Common myeloid progenitor, CD34-positive (primary cell): ENCODE data around the gene ATXN2.
"Not testable (repeated sequence)": the region's sequence is repeated elsewhere in the genome, so short reads cannot be mapped to it uniquely, and the experiment has no call there.

Source experiments
- CTCF ChIA-PET: fragments of 350-600 bp; sonication (Branson Sonifier 250); formaldehyde crosslinking; loops from one replicate; lab custom pipeline; 2021; ENCODE audit warnings: antibody characterized with exemption; lab: Charles Lee
- POLR2A ChIA-PET: fragments of 350-600 bp; sonication (Branson Sonifier 250); formaldehyde crosslinking; loops from one replicate; lab custom pipeline; 2021; ENCODE audit warnings: antibody characterized with exemption; lab: Charles Lee
- DNase-seq, 3 donors: peaks; one replicate each; pipeline versions ENCODE4 v3.0.0 to v3.0.0-alpha.2; 2013
- H3K27ac ChIP-seq, 2 experiments: 1 replicate in 1 of 2; 2 replicates in 1 of 2; pipeline ENCODE4 v1.7.0; 2013; ENCODE audit warnings: inconsistent platforms in 2 of 2, low read length in 2 of 2, mild to moderate bottlenecking in 2 of 2, low read depth in 1 of 2, moderate library complexity in 1 of 2; ENCODE audit not compliant: severe bottlenecking in 2 of 2, insufficient read depth in 1 of 2, poor library complexity in 1 of 2
- H3K27me3 ChIP-seq, 5 experiments: replicated peaks in 2 of 5; 1 replicate in 3 of 5; 2 replicates in 2 of 5; pipeline versions ENCODE4 v1.6.1 to v1.7.0; 2013; ENCODE audit warnings: low read length in 4 of 5, mild to moderate bottlenecking in 2 of 5, moderate library complexity in 2 of 5, inconsistent platforms in 1 of 5; ENCODE audit not compliant: insufficient read depth in 5 of 5, control insufficient read depth in 4 of 5
- H3K36me3 ChIP-seq, 4 experiments: 1 replicate in 2 of 4; 2 replicates in 2 of 4; pipeline versions ENCODE4 v1.6.1 to v1.7.0; 2013; ENCODE audit warnings: low read length in 3 of 4, control low read depth in 1 of 4, mild to moderate bottlenecking in 1 of 4; ENCODE audit not compliant: control insufficient read depth in 4 of 4, insufficient read depth in 4 of 4
- H3K4me1 ChIP-seq, 4 experiments: 1 replicate in 3 of 4; 2 replicates in 1 of 4; pipeline versions ENCODE4 v1.6.1 to v1.7.1; 2013; ENCODE audit warnings: low read length in 3 of 4, mild to moderate bottlenecking in 3 of 4, control low read depth in 1 of 4, inconsistent platforms in 1 of 4, moderate library complexity in 1 of 4; ENCODE audit not compliant: control insufficient read depth in 4 of 4, insufficient read depth in 4 of 4; ENCODE audit errors: control extremely low read depth in 1 of 4
- H3K4me3 ChIP-seq, 7 experiments: 1 replicate in 4 of 7; 2 replicates in 3 of 7; pipeline versions ENCODE4 v1.5.1 to v1.7.0; 2013; ENCODE audit warnings: mild to moderate bottlenecking in 7 of 7, low read length in 6 of 7, moderate library complexity in 6 of 7, inconsistent platforms in 2 of 7, low read depth in 2 of 7, control low read depth in 1 of 7; ENCODE audit not compliant: insufficient read depth in 4 of 7, control insufficient read depth in 1 of 7; ENCODE audit errors: extremely low read depth in 1 of 7
- H3K9me3 ChIP-seq, 5 experiments: 1 replicate in 4 of 5; 2 replicates in 1 of 5; pipeline versions ENCODE4 v1.6.1 to v1.7.1; 2013; ENCODE audit warnings: low read length in 4 of 5, mild to moderate bottlenecking in 2 of 5, inconsistent platforms in 1 of 5, low read depth in 1 of 5, moderate library complexity in 1 of 5; ENCODE audit not compliant: control insufficient read depth in 4 of 5, insufficient read depth in 2 of 5; ENCODE audit errors: control extremely low read depth in 1 of 5
- WGBS: methylation state at CpG from one replicate; pipeline ENCODE4 v1.1.5; 2013; ENCODE audit not compliant: insufficient coverage; 5-methylcytosine and 5-hydroxymethylcytosine counted together

The ATXN2 gene

DNA sequence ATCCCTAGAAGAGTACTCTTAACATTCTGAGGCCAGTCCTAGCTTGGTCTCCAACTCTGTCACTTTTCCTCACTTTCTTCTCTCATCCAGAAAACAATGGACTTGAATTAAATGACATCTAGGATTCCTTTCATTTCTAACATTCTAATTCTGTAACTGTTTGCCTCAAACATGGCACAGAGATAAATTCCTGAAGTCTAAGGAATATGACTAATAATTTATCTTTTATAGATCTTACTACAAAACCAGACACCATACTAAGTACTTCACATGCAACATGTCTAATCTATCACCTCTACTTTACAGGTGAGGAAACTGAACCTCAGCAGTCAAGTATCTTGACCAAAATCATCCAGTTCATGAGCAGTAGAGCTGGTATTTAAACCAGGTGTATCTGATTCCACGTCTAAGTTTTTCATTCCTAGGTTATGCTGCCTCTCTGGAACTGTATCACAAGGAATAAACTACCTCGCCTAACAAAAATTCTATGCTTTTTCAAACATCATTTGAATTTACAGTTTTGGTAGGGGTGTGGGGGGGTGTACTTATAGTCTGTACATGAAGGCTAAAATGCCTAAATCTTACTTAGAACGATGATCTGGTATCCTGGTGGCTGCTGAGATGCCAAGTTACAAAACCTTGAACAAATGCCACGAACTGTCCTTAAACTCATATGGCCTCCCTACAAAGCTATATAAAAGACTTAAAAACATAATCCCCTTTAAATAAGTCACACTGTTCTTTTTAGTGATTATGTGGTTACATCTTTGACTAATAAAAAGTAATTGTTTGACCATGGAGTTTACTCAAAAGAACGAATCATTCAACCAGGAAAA is 41.6 kb downstream of the ATXN2 start:
- Histone ChIP-seq H3K27me3 (no peaks in the 10 kb centered on the region), H3K4me3 (peak overlapping the region in 2 of 7 experiments; percentile 16 to 49), H3K27ac (peak overlapping the region in 1 of 2 experiments; percentile 81), H3K36me3 (peaks cover 0 to 11% (median 6%) of the 10 kb centered on the region in 4 experiments), H3K9me3 (peaks cover 0 to 4% (median 0%) of the 10 kb centered on the region in 5 experiments), H3K4me1 (peaks cover 2 to 14% (median 4%) of the 10 kb centered on the region in 4 experiments)
- POLR2A ChIA-PET = interaction anchor here (0.6 to 0.8 kb wide), 2 partner anchors 28 to 155 kb away, joined by 3 to 5 read pairs; no protein-coding TSS in a partner anchor
- WGBS = no CpG with 5 or more reads among the region's 5 CpGs
- no peak for DNase-seq
- CTCF ChIA-PET = interaction anchor here (0.7 to 1.4 kb wide), 2 partner anchors 10 to 496 kb away, joined by 3 to 6 read pairs; no protein-coding TSS in a partner anchor

DNA sequence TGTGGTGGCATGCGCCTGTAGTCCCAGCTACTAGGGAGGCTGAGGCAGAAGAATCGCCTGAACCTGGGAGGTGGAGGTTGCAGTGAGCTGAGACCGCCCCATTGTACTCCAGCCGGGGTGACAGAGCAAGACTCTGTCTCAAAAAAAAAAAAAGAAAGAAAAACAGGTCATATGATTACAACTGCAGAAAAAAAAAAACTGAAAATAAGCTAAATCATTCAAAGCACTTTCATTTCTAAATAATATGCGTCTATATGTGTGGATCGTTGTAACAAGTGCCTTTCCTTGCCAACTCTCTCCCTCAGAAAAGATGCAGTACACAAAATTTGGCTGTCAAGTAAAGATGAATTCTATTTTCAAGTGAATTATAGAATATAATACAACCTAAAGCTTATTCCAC is 42.4 kb downstream of the ATXN2 start:
- peak overlapping the region in 2 of 7 experiments; percentile 16 to 49 for H3K4me3 ChIP-seq
- H3K4me1 ChIP-seq = peaks cover 2 to 14% (median 4%) of the 10 kb centered on the region in 4 experiments
- WGBS = 0% methylated on average over 1 of the region's 6 CpGs
- H3K9me3 ChIP-seq = peaks cover 0 to 4% (median 0%) of the 10 kb centered on the region in 5 experiments
- ChIA-PET POLR2A (interaction anchor here (0.7 to 0.8 kb wide), 2 partner anchors 27 to 40 kb away, joined by 3 read pairs; no protein-coding TSS in a partner anchor), CTCF (interaction anchor here (0.7 to 1.9 kb wide), 5 partner anchors 8 to 497 kb away, joined by 3 to 6 read pairs (median 4); no protein-coding TSS in a partner anchor)
- peak; percentile 42 to 75 (median 65) for DNase-seq
- H3K36me3 ChIP-seq = peaks cover 0 to 15% (median 6%) of the 10 kb centered on the region in 4 experiments
- peak overlapping the region; percentile 51 to 81 for H3K27ac ChIP-seq
- H3K27me3 ChIP-seq = no peaks in the 10 kb centered on the region

DNA sequence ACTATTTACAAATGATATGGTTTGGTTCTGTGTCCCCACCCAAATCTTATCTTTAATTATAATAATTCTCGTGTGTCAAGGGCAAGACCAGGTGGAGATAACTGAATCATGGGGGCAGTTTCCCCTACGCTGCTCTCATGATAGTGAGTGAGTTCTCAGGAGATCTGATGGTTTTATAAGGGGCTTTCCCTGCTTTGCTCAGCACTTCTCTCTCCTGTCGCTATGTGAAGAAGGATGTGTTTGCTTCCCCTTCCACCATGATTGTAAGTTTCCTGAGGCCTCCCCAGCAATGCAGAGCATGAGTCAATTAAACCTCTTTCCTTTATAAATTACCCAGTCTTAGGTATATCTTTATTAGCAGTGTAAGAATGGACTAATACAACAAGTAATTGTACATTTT is 43.8 kb downstream of the ATXN2 start:
- Histone ChIP-seq H3K36me3 (peaks cover 3 to 17% (median 11%) of the 10 kb centered on the region in 4 experiments), H3K4me1 (peaks cover 2 to 14% (median 4%) of the 10 kb centered on the region in 4 experiments)
- H3K9me3 ChIP-seq, H3K27ac ChIP-seq, H3K27me3 ChIP-seq, POLR2A ChIA-PET, H3K4me3 ChIP-seq: not testable (repeated sequence)
- WGBS = no CpG with 5 or more reads among the region's 3 CpGs
- DNase-seq = peak in 1 of 3 donors; percentile 33
- CTCF ChIA-PET = interaction anchor here (1.0 to 1.9 kb wide), 4 partner anchors 9 to 37 kb away, joined by 3 to 6 read pairs (median 4); no protein-coding TSS in a partner anchor

DNA sequence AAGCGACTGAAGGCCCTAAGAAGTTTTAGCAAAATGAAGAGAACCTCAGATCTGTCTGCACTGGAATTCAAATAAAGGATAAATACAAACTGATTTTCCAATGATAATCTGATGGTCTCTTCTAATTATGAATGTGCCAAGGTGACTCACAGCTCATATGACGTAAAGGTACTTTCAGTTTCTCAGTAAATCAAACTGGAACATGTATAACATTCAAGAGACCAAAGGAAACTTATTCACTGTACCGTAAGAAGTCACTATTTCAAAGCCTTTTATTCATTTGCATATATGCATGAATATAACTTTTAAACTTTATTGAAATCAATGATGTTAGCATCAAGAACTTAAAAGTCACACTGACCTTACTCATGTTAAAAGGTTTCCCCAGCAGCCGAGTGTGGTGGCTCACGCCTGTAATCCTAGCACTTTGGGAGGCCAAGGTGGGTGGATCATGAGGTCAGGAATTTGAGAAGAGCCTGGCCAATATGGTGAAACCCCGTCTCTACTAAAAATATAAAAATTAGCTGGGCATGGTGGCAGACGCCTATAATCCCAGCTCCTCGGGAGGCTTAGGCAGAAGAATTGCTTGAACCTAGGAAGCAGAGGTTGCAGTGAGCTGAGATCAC is 52.2 kb downstream of the ATXN2 start:
- POLR2A ChIA-PET = no interaction called here
- no peak for DNase-seq

DNA sequence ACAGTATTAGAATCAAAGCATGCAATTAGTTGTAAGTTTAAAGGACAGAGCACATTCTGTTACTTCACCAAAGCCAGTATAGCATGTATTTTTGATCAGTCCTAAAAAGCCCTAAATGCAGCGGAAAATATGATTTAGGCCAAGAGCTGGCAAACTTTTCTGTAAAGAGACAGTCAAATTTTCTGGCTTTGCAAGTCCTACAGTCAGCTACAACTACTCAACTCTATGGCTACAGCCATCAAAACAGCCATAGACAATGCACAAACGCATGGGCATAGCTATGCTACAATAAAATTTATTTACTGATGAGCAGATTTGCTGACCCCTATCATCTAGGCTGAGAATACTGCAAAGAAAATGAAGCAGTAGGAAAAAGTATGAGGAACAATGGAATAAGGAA is 52.9 kb downstream of the ATXN2 start:
- POLR2A ChIA-PET = no interaction called here

More for the DNA sequence above, 52.2 kb downstream of the ATXN2 start:
- WGBS = 98% methylated on average over 6 of the region's 8 CpGs
- no peak overlapping the region for H3K4me3 ChIP-seq
- H3K4me1 ChIP-seq = no peaks in the 10 kb centered on the region
- no peaks in the 10 kb centered on the region for H3K9me3 ChIP-seq
- no peak overlapping the region for H3K27ac ChIP-seq
- peaks cover 14 to 47% (median 29%) of the 10 kb centered on the region in 4 experiments for H3K36me3 ChIP-seq
- CTCF ChIA-PET = interaction anchor here (1.7 kb wide), 1 partner anchor 10 kb away, joined by 6 read pairs; no protein-coding TSS in a partner anchor
- H3K27me3 ChIP-seq = no peaks in the 10 kb centered on the region

DNA sequence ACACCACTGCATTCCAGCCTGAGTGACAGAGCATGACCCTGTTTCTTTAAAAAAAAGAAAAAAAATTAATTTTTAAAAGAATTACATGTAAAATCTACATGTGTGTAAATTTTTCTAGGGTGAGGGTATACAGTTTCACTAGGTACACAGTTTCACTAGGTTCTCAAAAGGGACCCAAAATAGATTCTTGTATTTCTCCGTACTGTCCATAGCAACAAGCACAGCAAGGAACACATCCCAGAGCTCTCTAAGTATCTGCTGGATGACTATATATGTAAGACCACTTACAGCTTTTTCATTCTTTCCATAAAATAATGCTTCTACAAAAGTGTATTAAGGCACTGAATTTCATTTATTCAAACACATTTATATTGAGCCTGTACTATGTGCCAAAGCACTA is 55.1 kb downstream of the ATXN2 start:
- no CpG with 5 or more reads among the region's 1 CpG for WGBS
- POLR2A ChIA-PET = no interaction called here
- Histone ChIP-seq H3K27me3 (no peaks in the 10 kb centered on the region), H3K27ac (no peak overlapping the region), H3K4me3 (no peak overlapping the region), H3K36me3 (peaks cover 9 to 40% (median 24%) of the 10 kb centered on the region in 4 experiments), H3K9me3 (no peaks in the 10 kb centered on the region), H3K4me1 (no peaks in the 10 kb centered on the region)
- CTCF ChIA-PET = interaction anchor here (0.6 to 1.1 kb wide), 2 partner anchors 31 to 97 kb away, joined by 3 read pairs; no protein-coding TSS in a partner anchor
- DNase-seq = no peak

More for the DNA sequence above, 52.9 kb downstream of the ATXN2 start:
- H3K4me3 ChIP-seq = no peak overlapping the region
- WGBS = 100% methylated on average over 1 of the region's 2 CpGs
- CTCF ChIA-PET = interaction anchor here (1.7 kb wide), 1 partner anchor 11 kb away, joined by 6 read pairs; no protein-coding TSS in a partner anchor
- DNase-seq = no peak
- H3K4me1 ChIP-seq = no peaks in the 10 kb centered on the region
- peaks cover 12 to 47% (median 28%) of the 10 kb centered on the region in 4 experiments for H3K36me3 ChIP-seq
- no peaks in the 10 kb centered on the region for H3K27me3 ChIP-seq
- no peak overlapping the region for H3K27ac ChIP-seq
- no peaks in the 10 kb centered on the region for H3K9me3 ChIP-seq
